ENCODE data around the gene EFHD2. TPM values are rescaled to one million over a fixed set of nuclear protein-coding genes. Genes with fewer than 3 reads are reported as not detected.

The EFHD2 gene
- total RNA-seq, 1 experiment from 2014 or later = 29.5 TPM

GRCh38 chr1:15449567-15449966 lies 39.9 kb downstream of the EFHD2 start:
- POLR2A ChIA-PET = no interaction called here
- no TSS peak for BruUV-seq (replicated peaks)
- no peak for TF ChIP-seq CTCF (IDR thresholded peaks at IDR 0.05; ENCODE audit: insufficient read depth in 1 of 2, low read depth in 1 of 2, low read length in 1 of 2, severe bottlenecking in 1 of 2, unreplicated experiment in 1 of 2)

GRCh38 chr1:15451014-15451722 lies 41.5 kb downstream of the EFHD2 start:
- H3K9me3 Mint-ChIP-seq (ENCODE audit: unreplicated experiment) = no peaks in the 10 kb centered on the region

More at GRCh38 chr1:15449567-15449966, 39.9 kb downstream of the EFHD2 start:
- no peaks in the 10 kb centered on the region; the same call in 1 of the 2 replicates for H3K27me3 ChIP-seq (replicated peaks; ENCODE audit: control insufficient read depth, insufficient read depth, low read length)
- Mint-ChIP-seq H3K36me3 (ENCODE audit: insufficient read depth, unreplicated experiment) (no peaks in the 10 kb centered on the region), H3K9me3 (ENCODE audit: unreplicated experiment) (no peaks in the 10 kb centered on the region), H3K4me1 (ENCODE audit: low read depth, unreplicated experiment) (no peaks in the 10 kb centered on the region), H3K27ac (ENCODE audit: unreplicated experiment) (no peak overlapping the region), H3K27me3 (ENCODE audit: insufficient read depth, unreplicated experiment) (no peaks in the 10 kb centered on the region), H3K4me3 (ENCODE audit: unreplicated experiment) (no peak overlapping the region)
- CTCF ChIA-PET = no interaction called here
- H3K4me1 ChIP-seq = no peaks in the 10 kb centered on the region
- H3K4me3 ChIP-seq (ENCODE audit: low read depth, low read length) = no peak overlapping the region
- intact Hi-C loops (cut with micrococcal nuclease; ENCODE audit: unreplicated experiment) = no loop called here
- no peak for DNase-seq
- no peaks in the 10 kb centered on the region for H3K9me3 ChIP-seq
- no peaks in the 10 kb centered on the region for H3K36me3 ChIP-seq (ENCODE audit: control insufficient read depth, insufficient read depth, low read length)

GRCh38 chr1:15452216-15452615 lies 42.5 kb downstream of the EFHD2 start:
- Mint-ChIP-seq H3K27me3 (ENCODE audit: insufficient read depth, unreplicated experiment) (no peaks in the 10 kb centered on the region), H3K4me3 (ENCODE audit: unreplicated experiment) (no peak overlapping the region), H3K9me3 (ENCODE audit: unreplicated experiment) (no peaks in the 10 kb centered on the region), H3K27ac (ENCODE audit: unreplicated experiment) (no peak overlapping the region), H3K36me3 (ENCODE audit: insufficient read depth, unreplicated experiment) (no peaks in the 10 kb centered on the region), H3K4me1 (ENCODE audit: low read depth, unreplicated experiment) (no peaks in the 10 kb centered on the region)
- Histone ChIP-seq H3K27me3 (replicated peaks; ENCODE audit: control insufficient read depth, insufficient read depth, low read length) (no peaks in the 10 kb centered on the region), H3K4me1 (0 out of 2 replicates have a peak, but pooled peaks cover 2% of the 10 kb centered on the region), H3K4me3 (ENCODE audit: low read depth, low read length) (no peak overlapping the region), H3K36me3 (ENCODE audit: control insufficient read depth, insufficient read depth, low read length) (no peaks in the 10 kb centered on the region), H3K9me3 (no peaks in the 10 kb centered on the region)
- intact Hi-C loops (cut with micrococcal nuclease; ENCODE audit: unreplicated experiment) = no loop called here
- no peak for DNase-seq
- CTCF ChIA-PET = no interaction called here
- no peak for TF ChIP-seq CTCF (IDR thresholded peaks at IDR 0.05; ENCODE audit: insufficient read depth in 1 of 2, low read depth in 1 of 2, low read length in 1 of 2, severe bottlenecking in 1 of 2, unreplicated experiment in 1 of 2)
- POLR2A ChIA-PET = no interaction called here
- BruUV-seq (replicated peaks) = no TSS peak

More at GRCh38 chr1:15451014-15451722, 41.5 kb downstream of the EFHD2 start:
- Mint-ChIP-seq H3K4me3 (ENCODE audit: unreplicated experiment) (no peak overlapping the region), H3K36me3 (ENCODE audit: insufficient read depth, unreplicated experiment) (no peaks in the 10 kb centered on the region), H3K27me3 (ENCODE audit: insufficient read depth, unreplicated experiment) (no peaks in the 10 kb centered on the region), H3K4me1 (ENCODE audit: low read depth, unreplicated experiment) (no peaks in the 10 kb centered on the region), H3K27ac (ENCODE audit: unreplicated experiment) (no peak overlapping the region)
- ChIA-PET CTCF (no interaction called here), POLR2A (no interaction called here)
- Histone ChIP-seq H3K27me3 (replicated peaks; ENCODE audit: control insufficient read depth, insufficient read depth, low read length) (no peaks in the 10 kb centered on the region), H3K4me1 (no peaks in the 10 kb centered on the region), H3K36me3 (ENCODE audit: control insufficient read depth, insufficient read depth, low read length) (no peaks in the 10 kb centered on the region), H3K9me3 (no peaks in the 10 kb centered on the region), H3K4me3 (ENCODE audit: low read depth, low read length) (no peak overlapping the region)
- intact Hi-C loops (cut with micrococcal nuclease; ENCODE audit: unreplicated experiment) = no loop called here
- no TSS peak for BruUV-seq (replicated peaks)
- no peak for TF ChIP-seq CTCF (IDR thresholded peaks at IDR 0.05; ENCODE audit: insufficient read depth in 1 of 2, low read depth in 1 of 2, low read length in 1 of 2, severe bottlenecking in 1 of 2, unreplicated experiment in 1 of 2)
- DNase-seq = no peak

Measured in Caco-2 (cell line).